Measurements from ENCODE around the gene MAN2A1.
"Not testable (repeated sequence)": the region's sequence is repeated elsewhere in the genome, so short reads cannot be mapped to it uniquely, and the experiment has no call there.

Gene MAN2A1

DNA sequence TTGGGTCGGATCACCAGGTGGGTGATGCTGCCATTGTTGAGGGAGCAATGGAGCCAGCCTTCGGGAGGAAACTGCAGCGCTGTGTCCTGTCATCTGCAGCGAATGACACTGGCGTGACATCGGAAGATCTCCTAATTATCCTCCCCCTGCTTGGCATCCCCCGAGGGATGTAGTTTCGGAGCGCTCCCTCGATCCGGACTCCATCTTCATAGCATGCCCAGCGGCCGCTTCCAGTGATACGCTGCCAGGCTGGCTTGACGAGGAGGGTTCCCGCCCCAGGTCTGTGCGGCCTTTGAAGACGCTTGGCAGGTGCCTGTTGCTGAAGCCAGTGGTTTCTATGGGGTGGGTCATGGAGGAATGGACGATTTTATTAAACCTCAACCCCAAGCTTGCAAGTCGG, 194.9 kb downstream of the MAN2A1 start:
- DNase-seq (ENCODE audit: low read depth) = no peak
- H3K4me3 ChIP-seq (ENCODE audit: control insufficient read depth, low read depth, low read length) = no peak overlapping the region
- TF ChIP-seq, protein P1, sequence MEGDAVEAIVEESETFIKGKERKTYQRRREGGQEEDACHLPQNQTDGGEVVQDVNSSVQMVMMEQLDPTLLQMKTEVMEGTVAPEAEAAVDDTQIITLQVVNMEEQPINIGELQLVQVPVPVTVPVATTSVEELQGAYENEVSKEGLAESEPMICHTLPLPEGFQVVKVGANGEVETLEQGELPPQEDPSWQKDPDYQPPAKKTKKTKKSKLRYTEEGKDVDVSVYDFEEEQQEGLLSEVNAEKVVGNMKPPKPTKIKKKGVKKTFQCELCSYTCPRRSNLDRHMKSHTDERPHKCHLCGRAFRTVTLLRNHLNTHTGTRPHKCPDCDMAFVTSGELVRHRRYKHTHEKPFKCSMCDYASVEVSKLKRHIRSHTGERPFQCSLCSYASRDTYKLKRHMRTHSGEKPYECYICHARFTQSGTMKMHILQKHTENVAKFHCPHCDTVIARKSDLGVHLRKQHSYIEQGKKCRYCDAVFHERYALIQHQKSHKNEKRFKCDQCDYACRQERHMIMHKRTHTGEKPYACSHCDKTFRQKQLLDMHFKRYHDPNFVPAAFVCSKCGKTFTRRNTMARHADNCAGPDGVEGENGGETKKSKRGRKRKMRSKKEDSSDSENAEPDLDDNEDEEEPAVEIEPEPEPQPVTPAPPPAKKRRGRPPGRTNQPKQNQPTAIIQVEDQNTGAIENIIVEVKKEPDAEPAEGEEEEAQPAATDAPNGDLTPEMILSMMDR (conservative IDR thresholded peaks at IDR 0.05; ENCODE audit: control insufficient read depth, insufficient read depth, low read depth, low read length) = no peak

DNA sequence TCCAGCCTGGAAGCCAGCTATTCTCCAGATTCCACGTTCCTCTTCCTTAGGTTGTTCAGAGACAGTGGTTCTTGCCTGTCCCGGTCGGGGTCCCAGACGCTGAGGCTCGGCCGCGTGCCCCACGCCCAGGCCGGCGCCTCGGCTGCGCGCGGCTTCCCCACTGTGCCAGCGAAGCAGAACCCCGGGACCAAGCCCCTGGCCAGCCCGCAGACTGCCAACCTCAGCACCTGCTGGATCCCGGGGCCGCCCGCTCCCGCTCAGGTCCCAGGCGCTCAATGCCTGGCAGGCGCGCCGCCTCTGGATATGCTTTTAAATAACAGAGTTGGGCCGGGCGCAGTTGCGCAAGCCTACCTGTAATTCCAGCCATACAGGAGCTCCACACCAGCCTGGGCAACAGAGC, 195.5 kb downstream of the MAN2A1 start:
- DNase-seq (ENCODE audit: low read depth) = no peak
- H3K4me3 ChIP-seq (ENCODE audit: control insufficient read depth, low read depth, low read length) = no peak overlapping the region
- TF ChIP-seq, protein P1 (conservative IDR thresholded peaks at IDR 0.05; ENCODE audit: control insufficient read depth, insufficient read depth, low read depth, low read length) = no peak

DNA sequence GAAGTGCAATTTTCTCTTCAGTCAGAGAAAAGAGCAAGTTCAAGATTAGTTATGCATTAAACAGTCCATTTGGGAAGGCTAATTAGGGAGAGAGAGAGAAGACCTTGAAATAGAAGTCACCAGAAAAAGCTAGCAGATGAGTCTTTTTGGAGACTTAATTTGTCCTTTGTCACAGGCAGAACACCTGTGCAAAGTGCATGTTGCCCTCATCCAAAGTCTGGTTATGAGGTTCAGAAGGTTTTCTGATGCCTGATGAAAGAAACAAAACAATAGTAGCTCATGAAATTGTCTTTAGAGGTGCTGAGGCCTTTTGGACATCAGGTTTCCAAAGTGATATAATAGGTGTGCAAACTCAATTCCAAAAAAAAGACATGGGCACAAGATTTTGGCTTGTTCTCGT, 199.3 kb downstream of the MAN2A1 start:
- DNase-seq (ENCODE audit: low read depth) = no peak
- H3K4me3 ChIP-seq (ENCODE audit: control insufficient read depth, low read depth, low read length) = no peak overlapping the region
- TF ChIP-seq, protein P1 (conservative IDR thresholded peaks at IDR 0.05; ENCODE audit: control insufficient read depth, insufficient read depth, low read depth, low read length) = no peak

DNA sequence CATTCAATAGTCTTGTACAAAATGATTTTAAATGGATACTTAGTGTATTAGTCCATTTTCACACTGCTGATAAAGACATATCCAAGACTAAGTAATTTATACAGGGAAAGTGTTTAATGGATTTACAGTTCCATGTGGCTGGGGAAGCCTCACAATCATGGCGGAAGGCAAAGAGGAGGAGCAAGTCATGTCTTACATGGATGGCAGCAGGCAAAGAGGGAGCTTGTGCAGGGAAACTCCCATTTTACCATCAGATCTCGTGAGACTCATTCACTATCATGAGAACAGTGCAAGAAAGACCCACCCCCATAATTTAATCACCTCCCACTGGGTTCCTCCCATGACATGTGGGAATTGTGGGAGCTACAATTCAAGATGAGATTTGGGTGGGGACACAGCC, 203.5 kb downstream of the MAN2A1 start:
- not testable (repeated sequence) for H3K4me3 ChIP-seq (ENCODE audit: control insufficient read depth, low read depth, low read length); DNase-seq (ENCODE audit: low read depth)

DNA sequence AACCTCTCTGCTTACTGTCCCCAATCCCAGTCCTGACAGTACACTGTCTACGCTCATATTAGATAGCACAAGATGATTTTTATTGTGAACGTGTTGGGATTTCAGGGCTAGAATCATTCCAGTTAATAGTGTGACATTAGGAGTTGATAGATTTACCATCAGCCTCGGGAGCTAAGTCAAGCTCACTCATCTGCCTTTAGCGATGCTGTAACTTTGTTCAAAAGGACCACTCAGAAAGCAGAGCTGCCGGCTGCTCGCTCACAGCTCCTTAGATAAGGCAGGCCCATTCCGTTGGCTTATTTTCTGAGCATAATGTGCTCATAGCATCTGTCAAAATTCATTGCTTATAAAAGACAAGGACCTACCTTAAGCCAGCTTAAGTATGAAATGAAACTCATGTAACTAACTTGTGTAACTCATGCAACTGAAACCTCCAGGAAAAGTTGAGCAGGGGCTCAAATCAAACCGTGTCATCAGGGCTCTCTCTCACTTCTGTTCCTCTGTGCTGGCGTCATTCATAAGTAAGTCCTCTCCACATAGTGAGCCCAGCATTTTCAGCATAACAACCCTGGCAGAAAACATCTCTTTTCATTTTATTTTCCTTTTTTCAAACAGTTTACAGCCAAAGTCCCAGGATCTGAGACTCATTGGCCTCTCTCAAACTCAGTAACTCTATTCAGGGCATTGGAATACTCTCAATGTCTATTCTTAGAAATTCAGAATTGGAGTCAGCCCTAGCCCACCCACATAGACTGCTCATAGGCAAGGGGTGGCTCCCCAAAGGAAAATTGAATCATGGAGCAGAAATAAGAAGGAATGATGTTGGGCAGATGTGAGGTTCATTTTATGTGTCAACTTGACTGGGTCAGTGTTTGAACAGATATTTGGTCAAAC, 208.8 kb downstream of the MAN2A1 start:
- H3K4me3 ChIP-seq (ENCODE audit: control insufficient read depth, low read depth, low read length) = no peak overlapping the region
- no peak for DNase-seq (ENCODE audit: low read depth)
- TF ChIP-seq, protein P1 (conservative IDR thresholded peaks at IDR 0.05; ENCODE audit: control insufficient read depth, insufficient read depth, low read depth, low read length) = no peak

DNA sequence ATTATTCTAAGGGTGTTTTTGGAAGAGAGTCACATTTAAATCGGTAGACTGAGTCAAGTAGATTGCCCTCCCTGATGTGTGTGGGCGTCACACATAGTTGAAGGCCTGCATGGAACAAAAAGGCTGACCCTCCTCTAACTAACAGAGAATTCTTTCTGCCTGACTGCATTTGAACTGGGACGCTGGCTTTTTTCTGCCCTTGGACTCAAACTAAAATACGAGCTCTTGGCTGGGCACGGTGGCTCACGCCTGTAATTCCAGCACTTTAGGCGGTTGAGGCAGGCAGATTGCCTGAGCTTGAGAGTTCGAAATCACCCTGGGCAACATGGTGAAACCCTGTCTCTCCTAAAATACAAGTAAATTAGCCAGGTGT, 209.4 kb downstream of the MAN2A1 start:
- TF ChIP-seq, protein P1 (conservative IDR thresholded peaks at IDR 0.05; ENCODE audit: control insufficient read depth, insufficient read depth, low read depth, low read length) = no peak
- no peak for DNase-seq (ENCODE audit: low read depth)
- H3K4me3 ChIP-seq (ENCODE audit: control insufficient read depth, low read depth, low read length) = no peak overlapping the region

DNA sequence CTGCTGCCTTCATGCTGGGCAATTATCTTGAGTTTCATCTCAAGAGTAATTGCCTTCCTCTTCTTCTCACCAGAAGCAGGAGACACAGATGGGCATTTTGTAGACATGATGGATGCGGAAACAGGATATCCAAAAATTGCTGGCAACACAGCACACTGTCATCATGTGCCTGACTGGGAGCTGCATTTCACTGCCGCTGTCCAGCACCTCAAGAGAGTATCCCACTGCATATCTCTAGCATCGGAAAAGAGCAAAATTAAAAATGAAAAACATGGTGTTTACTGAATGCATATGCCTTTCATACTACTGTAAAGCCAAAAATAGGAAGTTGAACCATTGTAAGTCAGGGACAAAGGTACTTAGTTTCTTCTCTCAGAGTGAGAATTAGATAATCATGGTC, 210.7 kb downstream of the MAN2A1 start:
- DNase-seq (ENCODE audit: low read depth) = no peak
- TF ChIP-seq, protein P1 (conservative IDR thresholded peaks at IDR 0.05; ENCODE audit: control insufficient read depth, insufficient read depth, low read depth, low read length) = no peak
- no peak overlapping the region for H3K4me3 ChIP-seq (ENCODE audit: control insufficient read depth, low read depth, low read length)
